Measurements from ENCODE around the gene SBF2.

The SBF2 gene

DNA sequence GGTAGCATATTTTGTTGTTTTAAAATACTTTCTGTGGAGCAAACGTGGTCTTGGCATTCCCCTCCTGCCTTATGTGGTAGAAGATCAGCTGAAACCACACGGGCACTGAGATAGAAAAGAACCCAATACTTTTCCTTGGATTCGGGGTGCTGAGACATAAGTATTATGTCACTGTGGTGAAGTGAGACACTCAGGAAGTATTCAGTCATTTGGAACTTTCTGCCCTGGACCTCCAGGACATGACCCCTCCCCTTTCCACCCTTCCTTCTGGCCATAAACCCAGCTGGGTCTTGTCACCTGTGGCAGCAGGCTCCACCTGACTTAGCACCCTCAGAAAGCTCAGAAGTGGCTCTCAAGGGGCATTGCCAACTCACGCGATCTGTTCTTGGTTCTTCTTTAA is 506.8 kb downstream of the SBF2 start:
- peaks cover 5% of the 10 kb centered on the region for H3K36me3 ChIP-seq (ENCODE audit: insufficient read depth, low read length)
- no peaks in the 10 kb centered on the region for H3K9me2 ChIP-seq (ENCODE audit: low read depth, low read length)
- H3K9me3 ChIP-seq (ENCODE audit: low read length): no peaks in the 10 kb centered on the region
- no peak for TF ChIP-seq EZH2 (IDR thresholded peaks at IDR 0.05; ENCODE audit: borderline replicate concordance, low read length)
- TF ChIP-seq, protein P1, sequence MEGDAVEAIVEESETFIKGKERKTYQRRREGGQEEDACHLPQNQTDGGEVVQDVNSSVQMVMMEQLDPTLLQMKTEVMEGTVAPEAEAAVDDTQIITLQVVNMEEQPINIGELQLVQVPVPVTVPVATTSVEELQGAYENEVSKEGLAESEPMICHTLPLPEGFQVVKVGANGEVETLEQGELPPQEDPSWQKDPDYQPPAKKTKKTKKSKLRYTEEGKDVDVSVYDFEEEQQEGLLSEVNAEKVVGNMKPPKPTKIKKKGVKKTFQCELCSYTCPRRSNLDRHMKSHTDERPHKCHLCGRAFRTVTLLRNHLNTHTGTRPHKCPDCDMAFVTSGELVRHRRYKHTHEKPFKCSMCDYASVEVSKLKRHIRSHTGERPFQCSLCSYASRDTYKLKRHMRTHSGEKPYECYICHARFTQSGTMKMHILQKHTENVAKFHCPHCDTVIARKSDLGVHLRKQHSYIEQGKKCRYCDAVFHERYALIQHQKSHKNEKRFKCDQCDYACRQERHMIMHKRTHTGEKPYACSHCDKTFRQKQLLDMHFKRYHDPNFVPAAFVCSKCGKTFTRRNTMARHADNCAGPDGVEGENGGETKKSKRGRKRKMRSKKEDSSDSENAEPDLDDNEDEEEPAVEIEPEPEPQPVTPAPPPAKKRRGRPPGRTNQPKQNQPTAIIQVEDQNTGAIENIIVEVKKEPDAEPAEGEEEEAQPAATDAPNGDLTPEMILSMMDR (IDR thresholded peaks at IDR 0.05; ENCODE audit: low read length): no peak
- no peak overlapping the region for H3K4me3 ChIP-seq (ENCODE audit: low read depth, low read length, poor library complexity, severe bottlenecking)
- H3K27ac ChIP-seq (ENCODE audit: low read depth, low read length, poor library complexity, severe bottlenecking): peak overlapping the region; percentile 25
- no peaks in the 10 kb centered on the region for H3K27me3 ChIP-seq (ENCODE audit: insufficient read depth, low read length)
- no peaks in the 10 kb centered on the region for H3K79me2 ChIP-seq (ENCODE audit: insufficient read depth, low read length)
- H3K4me2 ChIP-seq (ENCODE audit: low read length): no peak overlapping the region
- no peaks in the 10 kb centered on the region for H4K20me1 ChIP-seq (ENCODE audit: insufficient read depth, low read length)
- no peak overlapping the region for H2AFZ ChIP-seq (ENCODE audit: low read length)
- H3F3A ChIP-seq (ENCODE audit: insufficient read depth, low read length): no peaks in the 10 kb centered on the region
- no peak overlapping the region for H3K9ac ChIP-seq (ENCODE audit: low read length)
- peaks cover 6% of the 10 kb centered on the region for H3K4me1 ChIP-seq (ENCODE audit: insufficient read depth, low read length, severe bottlenecking)

DNA sequence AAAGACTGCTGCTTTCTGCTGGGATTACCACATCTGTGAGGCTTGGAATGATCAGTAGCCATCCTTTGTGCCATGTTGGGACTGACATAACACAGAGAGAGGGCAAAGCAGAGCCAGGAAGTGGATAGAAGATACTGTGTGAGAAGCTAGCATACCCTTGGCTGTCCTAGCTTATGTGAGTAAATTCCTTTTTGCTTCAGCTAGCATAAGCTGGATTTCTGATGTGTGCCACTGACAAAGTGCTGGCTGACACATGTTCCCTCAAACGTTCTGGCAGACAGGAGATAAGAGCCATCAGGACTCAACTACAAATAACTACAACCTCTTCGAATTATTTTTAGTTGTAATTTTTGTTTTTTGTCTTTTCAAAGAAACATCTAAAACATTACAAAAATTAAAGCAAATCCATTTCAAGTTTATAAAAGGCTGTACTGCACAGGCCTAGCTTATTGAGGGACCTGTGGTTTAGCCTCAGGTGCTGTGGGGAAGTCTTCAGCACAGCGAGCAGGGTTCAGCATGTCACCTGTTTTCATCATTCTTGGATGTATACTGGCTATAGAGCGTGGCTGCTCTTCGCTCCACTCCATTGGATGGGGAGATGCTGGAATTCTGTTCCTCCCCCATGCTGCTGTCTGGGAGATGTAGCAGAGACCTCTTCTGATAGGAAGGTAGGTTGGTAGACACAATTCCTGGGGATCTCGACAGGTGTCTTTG is 509.3 kb downstream of the SBF2 start:
- Histone ChIP-seq H3K27me3 (ENCODE audit: insufficient read depth, low read length) (no peaks in the 10 kb centered on the region), H2AFZ (ENCODE audit: low read length) (no peak overlapping the region), H3K9me2 (ENCODE audit: low read depth, low read length) (no peaks in the 10 kb centered on the region), H3F3A (ENCODE audit: insufficient read depth, low read length) (no peaks in the 10 kb centered on the region), H3K9me3 (ENCODE audit: low read length) (no peaks in the 10 kb centered on the region), H4K20me1 (ENCODE audit: insufficient read depth, low read length) (no peaks in the 10 kb centered on the region), H3K27ac (ENCODE audit: low read depth, low read length, poor library complexity, severe bottlenecking) (no peak overlapping the region), H3K36me3 (ENCODE audit: insufficient read depth, low read length) (peaks cover 21% of the 10 kb centered on the region), H3K4me2 (ENCODE audit: low read length) (no peak overlapping the region), H3K4me3 (ENCODE audit: low read depth, low read length, poor library complexity, severe bottlenecking) (no peak overlapping the region), H3K9ac (ENCODE audit: low read length) (no peak overlapping the region), H3K4me1 (ENCODE audit: insufficient read depth, low read length, severe bottlenecking) (peaks cover 6% of the 10 kb centered on the region), H3K79me2 (ENCODE audit: insufficient read depth, low read length) (no peaks in the 10 kb centered on the region)
- TF ChIP-seq, protein P1 (IDR thresholded peaks at IDR 0.05; ENCODE audit: low read length): no peak
- TF ChIP-seq EZH2 (IDR thresholded peaks at IDR 0.05; ENCODE audit: borderline replicate concordance, low read length): no peak

DNA sequence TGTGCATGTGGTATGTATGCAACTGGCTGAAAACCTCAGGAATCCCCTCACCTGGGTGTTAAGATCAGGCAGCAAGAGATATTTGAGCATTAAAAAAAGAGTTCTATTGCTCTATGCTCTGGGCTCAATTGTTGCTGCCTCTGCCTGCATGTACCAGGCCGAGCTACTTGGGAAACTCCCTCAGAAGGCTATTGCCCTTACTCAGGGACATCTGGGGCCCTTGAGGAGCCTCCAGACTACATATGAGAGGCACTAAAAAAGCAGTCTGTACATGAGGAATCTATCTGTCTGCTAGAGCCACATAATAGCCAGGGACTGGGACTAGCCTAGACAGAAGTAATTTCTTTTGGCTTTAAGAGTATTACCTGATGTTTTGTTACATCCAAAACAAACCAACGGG is 510.0 kb downstream of the SBF2 start:
- H3K9ac ChIP-seq (ENCODE audit: low read length): no peak overlapping the region
- H3K27ac ChIP-seq (ENCODE audit: low read depth, low read length, poor library complexity, severe bottlenecking): no peak overlapping the region
- no peaks in the 10 kb centered on the region for H4K20me1 ChIP-seq (ENCODE audit: insufficient read depth, low read length)
- no peaks in the 10 kb centered on the region for H3K9me2 ChIP-seq (ENCODE audit: low read depth, low read length)
- peaks cover 6% of the 10 kb centered on the region for H3K4me1 ChIP-seq (ENCODE audit: insufficient read depth, low read length, severe bottlenecking)
- H3K27me3 ChIP-seq (ENCODE audit: insufficient read depth, low read length): no peaks in the 10 kb centered on the region
- H3K36me3 ChIP-seq (ENCODE audit: insufficient read depth, low read length): peaks cover 24% of the 10 kb centered on the region
- H2AFZ ChIP-seq (ENCODE audit: low read length): no peak overlapping the region
- no peaks in the 10 kb centered on the region for H3K79me2 ChIP-seq (ENCODE audit: insufficient read depth, low read length)
- H3K4me3 ChIP-seq (ENCODE audit: low read depth, low read length, poor library complexity, severe bottlenecking): no peak overlapping the region
- no peak for TF ChIP-seq EZH2 (IDR thresholded peaks at IDR 0.05; ENCODE audit: borderline replicate concordance, low read length)
- TF ChIP-seq, protein P1 (IDR thresholded peaks at IDR 0.05; ENCODE audit: low read length): no peak
- no peaks in the 10 kb centered on the region for H3F3A ChIP-seq (ENCODE audit: insufficient read depth, low read length)
- H3K4me2 ChIP-seq (ENCODE audit: low read length): no peak overlapping the region
- H3K9me3 ChIP-seq (ENCODE audit: low read length): no peaks in the 10 kb centered on the region

Data from OCI-LY1 (cell line).